Left ventricle myocardium inferior (tissue), 1 donor: ENCODE data around the gene HECTD4. TPM values are rescaled to one million over a fixed set of nuclear protein-coding genes. Genes with fewer than 3 reads are reported as not detected.
A peak's percentile ranks its signal among the peaks of the same experiment; 100 is the strongest.

Experiments
- DNase-seq: peaks from one replicate; pipeline ENCODE4 v3.0.0-alpha.2; 2020
- H3K27ac ChIP-seq: fragments of 200-600 bp; replicated peaks from 2 replicates; pipeline ENCODE4 v1.8.0; 2021
- H3K27me3 ChIP-seq: fragments of 200-600 bp; 2 replicates; pipeline ENCODE4 v1.8.0; 2021; ENCODE audit warnings: low read depth
- H3K36me3 ChIP-seq: fragments of 200-600 bp; 2 replicates; pipeline ENCODE4 v1.8.0; 2021
- H3K4me1 ChIP-seq: fragments of 200-600 bp; 2 replicates; pipeline ENCODE4 v1.8.0; 2021
- H3K4me3 ChIP-seq: fragments of 200-600 bp; 2 replicates; pipeline ENCODE4 v1.8.0; 2021; ENCODE audit warnings: mild to moderate bottlenecking, moderate library complexity
- H3K9me3 ChIP-seq: fragments of 200-600 bp; replicated peaks from 2 replicates; pipeline ENCODE4 v1.8.0; 2021
- intact Hi-C: fragments of 100-400 bp; cut with micrococcal nuclease; formaldehyde crosslinking; loops from one replicate; pipeline ENCODE4 v1.11.0; 2022
- total RNA-seq: library from RNA; stranded (reverse); fragmentation: NEBNext Ultra II Directional; extraction: Animal tissue kit (Norgen Biotek cat#: 25700); gene quantifications from one replicate; pipeline ENCODE4 v1.2.1, GENCODE V29; 2021
- TF ChIP-seq, protein P1 (sequence below): fragments of 200-600 bp; IDR thresholded peaks from 2 replicates; pipeline ENCODE4 v1.8.0; 2021; ENCODE audit warnings: antibody characterized with exemption, mild to moderate bottlenecking, borderline replicate concordance
- donor health status: DM: no; HTN: yes; CAD: no; lungs with severe emphysema.

The HECTD4 gene
- total RNA-seq, 1 donor from 2014 or later: 23.4 TPM

DNA sequence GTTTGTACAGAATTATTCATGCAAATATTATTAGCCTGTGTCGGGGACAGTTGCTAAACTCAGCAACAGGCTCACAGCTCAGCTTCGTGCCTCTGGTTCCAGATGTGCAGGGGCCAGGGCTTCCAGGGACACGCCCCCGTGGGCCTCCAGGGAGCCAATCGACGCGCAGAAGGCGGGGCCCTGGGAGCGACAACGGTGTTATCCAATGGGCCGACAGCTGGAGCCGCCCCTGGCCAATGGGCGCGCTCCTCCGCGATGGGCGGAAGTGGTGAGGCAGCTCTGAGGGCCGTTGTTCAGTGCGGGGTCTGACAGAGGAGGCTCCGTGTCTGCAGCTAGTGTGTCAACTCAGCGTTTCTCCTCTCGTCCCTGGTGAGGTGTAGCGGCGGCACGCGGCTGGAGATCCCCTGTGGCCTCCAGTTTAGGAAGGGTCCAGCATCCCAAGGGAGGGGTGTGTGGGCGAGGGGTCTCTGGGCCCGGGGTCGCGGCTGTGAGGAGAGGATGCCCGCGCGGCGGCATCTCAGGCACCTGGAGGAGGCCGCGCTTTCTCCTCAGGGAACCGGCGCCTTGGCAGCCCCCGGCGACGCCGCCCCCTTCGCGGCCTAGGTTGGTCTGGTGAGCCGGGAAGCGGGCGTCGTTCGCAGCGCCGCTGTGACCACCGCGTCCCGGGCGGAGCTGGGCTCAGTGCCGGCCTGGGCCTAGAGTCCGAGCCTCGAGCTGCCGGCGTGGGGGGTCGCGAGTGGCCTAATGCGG, 256.8 kb downstream of the HECTD4 start, which contains the start of gene TRAFD1:
Gene TRAFD1, plus strand, starts transcription at position 311 of the 750 bp plus-strand sequence. CDS start 4,963 bp downstream, outside the sequence.
- Histone ChIP-seq H3K9me3 (no peaks in the 10 kb centered on the region), H3K36me3 (no peaks in the 10 kb centered on the region), H3K4me1 (peaks cover 89% of the 10 kb centered on the region), H3K27ac (peak within 1 kb of the TSS; percentile 85), H3K4me3 (peak within 1 kb of the TSS; percentile 76), H3K27me3 (no peaks in the 10 kb centered on the region)
- intact Hi-C loops: no loop called here
- DNase-seq: peak; percentile 98
- TF ChIP-seq, protein P1, sequence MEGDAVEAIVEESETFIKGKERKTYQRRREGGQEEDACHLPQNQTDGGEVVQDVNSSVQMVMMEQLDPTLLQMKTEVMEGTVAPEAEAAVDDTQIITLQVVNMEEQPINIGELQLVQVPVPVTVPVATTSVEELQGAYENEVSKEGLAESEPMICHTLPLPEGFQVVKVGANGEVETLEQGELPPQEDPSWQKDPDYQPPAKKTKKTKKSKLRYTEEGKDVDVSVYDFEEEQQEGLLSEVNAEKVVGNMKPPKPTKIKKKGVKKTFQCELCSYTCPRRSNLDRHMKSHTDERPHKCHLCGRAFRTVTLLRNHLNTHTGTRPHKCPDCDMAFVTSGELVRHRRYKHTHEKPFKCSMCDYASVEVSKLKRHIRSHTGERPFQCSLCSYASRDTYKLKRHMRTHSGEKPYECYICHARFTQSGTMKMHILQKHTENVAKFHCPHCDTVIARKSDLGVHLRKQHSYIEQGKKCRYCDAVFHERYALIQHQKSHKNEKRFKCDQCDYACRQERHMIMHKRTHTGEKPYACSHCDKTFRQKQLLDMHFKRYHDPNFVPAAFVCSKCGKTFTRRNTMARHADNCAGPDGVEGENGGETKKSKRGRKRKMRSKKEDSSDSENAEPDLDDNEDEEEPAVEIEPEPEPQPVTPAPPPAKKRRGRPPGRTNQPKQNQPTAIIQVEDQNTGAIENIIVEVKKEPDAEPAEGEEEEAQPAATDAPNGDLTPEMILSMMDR: no peak

DNA sequence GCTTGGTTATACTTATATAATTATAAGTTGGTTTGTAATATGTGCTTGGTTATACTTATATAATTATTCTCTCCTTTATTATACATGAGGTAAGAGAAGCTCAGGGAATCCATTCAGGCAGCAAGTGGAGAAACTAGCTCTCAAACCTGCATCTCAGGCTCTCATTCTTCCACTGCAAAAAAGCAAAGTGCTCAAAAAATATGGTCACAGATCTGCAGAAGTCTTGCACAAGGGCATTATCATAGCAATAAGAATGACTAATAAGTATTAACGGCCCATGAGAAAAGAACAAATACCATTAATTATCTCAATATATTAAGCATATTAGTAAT, 257.3 kb downstream of the HECTD4 start:
- H3K27ac ChIP-seq: peak overlapping the region; percentile 85
- DNase-seq: no peak
- no peaks in the 10 kb centered on the region for H3K36me3 ChIP-seq
- peaks cover 84% of the 10 kb centered on the region for H3K4me1 ChIP-seq
- no peaks in the 10 kb centered on the region for H3K9me3 ChIP-seq
- TF ChIP-seq, protein P1: no peak
- H3K27me3 ChIP-seq: no peaks in the 10 kb centered on the region
- intact Hi-C loops: no loop called here
- peak overlapping the region; percentile 76 for H3K4me3 ChIP-seq

DNA sequence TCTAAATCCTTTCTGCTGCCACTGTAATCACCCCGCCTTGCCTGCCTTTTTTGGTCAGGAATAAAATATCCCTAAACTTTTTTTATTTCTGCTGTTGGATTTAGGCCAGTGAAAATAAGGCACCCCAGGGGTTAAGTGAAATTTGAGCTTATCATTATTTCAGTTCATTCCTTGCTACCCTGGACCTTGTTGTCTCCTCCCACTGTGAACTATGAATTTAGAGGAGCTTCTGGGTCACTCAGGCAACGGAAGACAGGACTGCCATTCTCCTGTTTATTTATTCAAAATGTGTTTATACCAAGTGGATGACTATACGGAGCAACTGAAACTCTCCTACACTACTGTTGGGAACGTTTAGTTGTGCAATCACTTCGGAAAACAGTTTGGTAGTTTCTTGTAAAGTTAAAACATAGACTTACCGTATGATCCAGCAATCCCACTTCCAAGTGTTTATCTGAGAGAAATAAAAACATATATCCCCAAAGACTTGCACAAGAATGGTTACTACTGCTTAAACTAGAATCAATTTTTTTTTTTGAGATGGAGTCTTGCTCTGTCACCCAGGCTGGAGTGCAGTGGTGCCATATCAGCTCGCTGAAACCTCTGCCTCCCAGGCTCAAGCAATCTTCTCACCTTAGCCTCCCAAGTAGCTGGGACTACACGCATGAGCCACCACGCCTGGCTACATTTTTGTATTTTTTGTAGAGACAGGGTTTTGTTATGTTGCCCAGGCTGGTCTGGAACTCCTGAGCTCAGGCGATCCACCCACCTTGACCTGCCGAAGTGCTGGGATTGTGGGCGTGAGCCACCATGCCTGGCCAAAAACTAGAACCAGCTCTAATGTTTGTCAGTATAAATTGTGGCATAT, 259.2 kb downstream of the HECTD4 start:
- Histone ChIP-seq H3K36me3 (no peaks in the 10 kb centered on the region), H3K27me3 (no peaks in the 10 kb centered on the region), H3K4me1 (peaks cover 66% of the 10 kb centered on the region), H3K27ac (peak overlapping the region; percentile 85), H3K4me3 (peak overlapping the region; percentile 3), H3K9me3 (no peaks in the 10 kb centered on the region)
- DNase-seq: no peak
- TF ChIP-seq, protein P1: no peak
- intact Hi-C loops: no loop called here

DNA sequence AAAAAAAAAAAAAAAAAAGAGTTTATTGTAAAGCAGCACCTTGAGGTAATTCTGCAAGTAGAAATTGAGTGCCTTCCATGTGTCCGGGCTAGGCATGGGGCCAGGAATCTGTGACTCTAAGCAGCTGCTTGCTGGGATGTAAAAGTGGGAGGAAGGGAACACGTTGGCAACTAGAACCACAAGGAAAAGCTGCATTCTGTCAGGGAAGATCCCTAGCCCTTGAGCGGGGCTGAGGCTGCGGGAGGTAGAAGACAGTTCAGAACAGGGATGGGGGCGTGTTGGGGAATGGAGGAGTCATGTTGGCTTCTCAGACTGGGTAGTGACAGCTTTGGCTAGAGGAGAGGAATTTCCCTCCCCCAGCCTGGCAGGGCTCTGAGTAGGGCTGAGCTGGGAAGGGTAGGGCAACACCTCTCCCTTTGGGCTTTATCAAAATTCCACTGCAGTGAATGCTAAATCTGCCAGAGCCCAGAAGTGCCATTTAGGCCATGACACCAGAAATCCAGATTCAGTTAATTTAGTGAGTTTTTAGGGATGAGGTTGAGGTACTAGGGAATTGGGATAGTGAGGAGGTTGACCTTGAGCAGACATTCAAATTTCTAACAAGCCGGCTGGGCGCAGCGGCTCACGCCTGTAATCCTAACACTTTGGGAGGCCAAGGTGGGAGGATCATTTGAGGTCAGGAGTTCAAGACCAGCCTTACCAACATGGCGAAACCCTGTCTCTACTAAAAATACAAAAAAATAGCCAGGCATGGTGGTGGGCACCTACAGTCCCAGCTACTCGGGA, 260.3 kb downstream of the HECTD4 start:
- TF ChIP-seq, protein P1: no peak
- DNase-seq: peak; percentile 74
- Histone ChIP-seq H3K9me3 (no peaks in the 10 kb centered on the region), H3K4me1 (peaks cover 61% of the 10 kb centered on the region), H3K27me3 (no peaks in the 10 kb centered on the region), H3K36me3 (no peaks in the 10 kb centered on the region), H3K27ac (peak overlapping the region; percentile 85), H3K4me3 (peak overlapping the region; percentile 44)
- intact Hi-C loops: no loop called here

DNA sequence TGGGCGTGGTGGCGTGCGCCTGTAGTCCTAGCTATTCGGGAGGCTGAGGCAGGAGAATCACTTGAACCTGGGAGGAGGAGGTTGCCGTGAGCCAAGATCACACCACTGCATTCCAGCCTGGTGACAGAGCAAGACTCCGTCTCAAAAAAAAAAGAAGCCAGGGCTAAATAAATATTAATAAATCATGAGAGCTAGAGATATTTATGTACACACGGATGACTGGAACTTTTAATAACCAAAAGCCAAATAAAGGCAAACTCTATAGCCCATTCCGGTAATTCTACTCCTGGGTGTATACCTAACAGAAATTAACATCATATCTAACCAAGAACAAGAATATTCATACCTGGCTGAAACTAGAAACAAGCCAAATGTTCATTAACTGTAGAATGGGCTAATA, 264.5 kb downstream of the HECTD4 start:
- DNase-seq: no peak
- Histone ChIP-seq H3K27me3 (no peaks in the 10 kb centered on the region), H3K4me1 (peaks cover 34% of the 10 kb centered on the region), H3K9me3 (no peaks in the 10 kb centered on the region), H3K4me3 (no peak overlapping the region), H3K36me3 (no peaks in the 10 kb centered on the region), H3K27ac (peak overlapping the region; percentile 86)
- TF ChIP-seq, protein P1: no peak
- intact Hi-C loops: no loop called here
